Natural killer cell (primary cell): ENCODE measurements around the gene ALLC. TPM values are rescaled to one million over a fixed set of nuclear protein-coding genes. Genes with fewer than 3 reads are reported as not detected.
A peak's percentile ranks its signal among the peaks of the same experiment; 100 is the strongest.

Source experiments
- ATAC-seq, 3 donors: fragments of 150-1000 bp in 2 of 3; fragments of 200-7000 bp in 1 of 3; cut with Tn5 transposase; 1 replicate in 1 of 3; 2 replicates in 2 of 3; pipeline ENCODE4 v1.10.0; 2021; ENCODE audit warnings: mild to moderate bottlenecking in 2 of 3, moderate library complexity in 2 of 3
- DNase-seq, 2 donors: peaks; one replicate each; pipeline versions ENCODE4 v3.0.0 to v3.0.0-alpha.2; 2013 to 2021; ENCODE audit warnings: mixed read lengths in 1 of 2
- H3K27ac ChIP-seq: one replicate; pipeline ENCODE4 v1.5.1; 2013; ENCODE audit warnings: mild to moderate bottlenecking, low read length
- H3K27me3 ChIP-seq: one replicate; pipeline ENCODE4 v1.6.1; 2013; ENCODE audit warnings: low read length; ENCODE audit not compliant: control insufficient read depth, insufficient read depth
- H3K36me3 ChIP-seq: one replicate; pipeline ENCODE4 v1.6.1; 2013; ENCODE audit warnings: low read length; ENCODE audit not compliant: control insufficient read depth, insufficient read depth
- H3K4me1 ChIP-seq: one replicate; pipeline ENCODE4 v1.6.1; 2013; ENCODE audit warnings: low read length; ENCODE audit not compliant: control insufficient read depth, insufficient read depth
- H3K4me3 ChIP-seq: one replicate; pipeline ENCODE4 v1.5.1; 2013; ENCODE audit warnings: low read length
- H3K9me3 ChIP-seq: one replicate; pipeline ENCODE4 v1.6.1; 2013; ENCODE audit warnings: low read length; ENCODE audit not compliant: control insufficient read depth, insufficient read depth
- H3K27ac Mint-ChIP-seq, 2 donors: one replicate each; pipeline ENCODE4 v1.8.0; 2022; ENCODE audit warnings: mild to moderate bottlenecking in 2 of 2, mixed read lengths in 2 of 2, moderate library complexity in 1 of 2
- H3K27me3 Mint-ChIP-seq, 2 donors: one replicate each; pipeline ENCODE4 v1.8.0; 2022; ENCODE audit warnings: low read depth in 2 of 2, mixed read lengths in 2 of 2
- H3K36me3 Mint-ChIP-seq: one replicate; pipeline ENCODE4 v1.8.0; 2022; ENCODE audit warnings: mixed read lengths
- H3K4me1 Mint-ChIP-seq, 2 donors: one replicate each; pipeline ENCODE4 v1.8.0; 2022; ENCODE audit warnings: mixed read lengths in 2 of 2
- H3K4me3 Mint-ChIP-seq: one replicate; pipeline ENCODE4 v1.8.0; 2022; ENCODE audit warnings: mild to moderate bottlenecking, moderate library complexity, mixed read lengths
- H3K9me3 Mint-ChIP-seq, 2 donors: one replicate each; pipeline ENCODE4 v1.8.0; 2022; ENCODE audit warnings: mixed read lengths in 2 of 2
- CTCF ChIP-seq: fragments of 200-600 bp; IDR thresholded peaks from one replicate; pipeline ENCODE4 v1.8.0; 2022; ENCODE audit warnings: antibody characterized with exemption
- WGBS: methylation state at CpG from one replicate; pipeline ENCODE4 v1.1.7; 2013; ENCODE audit warnings: missing lambda C conversion rate; ENCODE audit not compliant: insufficient coverage; 5-methylcytosine and 5-hydroxymethylcytosine counted together
- intact Hi-C: fragments of 100-400 bp; cut with micrococcal nuclease; formaldehyde crosslinking; loops from one replicate; pipeline ENCODE4 v1.14.2; 2022
- total RNA-seq, 4 donors: library from RNA; stranded (reverse); fragments of 120-200 nt in 1 of 4; gene quantifications; one replicate each; pipeline versions ENCODE4 v1.2.3 to v1.2.4, GENCODE V29; 2013 to 2022

Gene ALLC
- total RNA-seq, 3 donors from 2014 or later (not counting 1 experiment from before 2014, with no cell fraction given): not detected

DNA sequence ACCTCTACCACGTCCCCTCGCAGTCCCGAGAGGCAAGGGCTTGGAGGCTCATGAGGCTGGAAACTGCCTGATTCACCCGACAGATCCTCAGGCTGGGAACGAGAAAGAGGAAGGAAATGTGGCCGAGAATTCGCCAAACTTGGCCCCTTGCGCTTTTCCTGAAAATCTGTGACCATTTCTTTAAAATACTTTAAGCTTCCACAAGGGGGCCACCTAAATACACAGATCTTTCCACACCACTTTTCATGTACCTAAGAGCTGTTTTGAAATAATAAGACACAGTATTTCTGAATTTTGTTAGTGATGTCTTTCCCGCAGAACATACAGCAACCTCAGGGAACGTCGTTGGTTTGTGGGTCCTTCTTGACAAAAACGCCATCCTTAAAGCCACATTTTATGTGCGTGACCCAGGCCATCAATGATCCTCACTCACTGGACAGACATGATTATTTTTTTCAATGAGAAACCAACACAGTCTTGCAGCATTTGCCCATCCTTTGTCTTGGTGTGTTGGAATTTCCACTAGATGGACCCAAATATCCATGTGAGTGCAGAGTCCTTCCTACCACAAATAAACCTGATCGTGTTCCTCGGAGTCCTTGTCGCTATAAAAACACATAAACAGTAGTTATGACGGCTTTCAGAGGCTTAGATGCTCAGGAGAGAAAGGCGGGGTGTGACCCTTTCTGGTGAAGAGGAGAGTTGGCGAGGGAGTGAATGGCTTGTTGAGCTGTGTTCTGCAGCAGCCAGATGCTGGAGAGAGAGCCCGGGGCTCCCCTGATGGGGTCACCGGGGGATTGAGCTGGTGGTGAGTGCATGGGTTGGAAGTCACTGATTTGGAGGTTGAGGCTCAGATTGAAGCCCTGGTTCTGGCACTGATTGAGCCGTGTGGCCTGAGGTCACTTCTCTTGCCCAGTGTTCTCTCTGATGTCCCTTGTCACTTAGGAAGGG is 70.4 kb downstream of the ALLC start:
- H3K27me3 Mint-ChIP-seq: no peaks in the 10 kb centered on the region
- 34% methylated on average over 22 of the region's 22 CpGs for WGBS
- H3K27ac Mint-ChIP-seq: no peak overlapping the region

DNA sequence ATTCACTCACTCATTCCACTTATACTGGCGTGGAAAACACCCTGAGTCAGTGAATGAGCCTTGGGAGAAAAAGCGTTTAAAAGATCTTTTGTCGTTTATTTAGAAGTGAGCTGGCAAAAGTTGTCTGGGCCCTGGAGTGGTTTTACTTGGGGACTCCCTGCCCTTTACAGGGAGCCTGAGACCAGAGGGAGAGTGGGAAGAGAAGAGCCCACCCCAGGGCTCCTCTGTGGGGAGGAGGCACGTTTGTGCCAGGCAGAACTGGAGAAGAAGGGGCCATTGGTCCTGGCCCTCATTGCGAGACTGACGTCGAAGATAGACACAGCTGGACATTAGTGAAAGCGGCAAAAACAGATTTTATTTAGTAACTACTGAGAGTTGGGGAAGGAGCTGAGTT is 71.1 kb downstream of the ALLC start:
- Mint-ChIP-seq H3K27me3 (no peaks in the 10 kb centered on the region), H3K4me1 (no peaks in the 10 kb centered on the region), H3K36me3 (no peaks in the 10 kb centered on the region), H3K27ac (no peak overlapping the region), H3K4me3 (no peak overlapping the region), H3K9me3 (no peaks in the 10 kb centered on the region)
- intact Hi-C loops: no loop called here
- Histone ChIP-seq H3K4me1 (no peaks in the 10 kb centered on the region), H3K4me3 (no peak overlapping the region), H3K27me3 (no peaks in the 10 kb centered on the region), H3K9me3 (no peaks in the 10 kb centered on the region), H3K27ac (no peak overlapping the region), H3K36me3 (no peaks in the 10 kb centered on the region)
- no peak for TF ChIP-seq CTCF
- DNase-seq (no peak), ATAC-seq (no peak)
- 88% methylated on average over 7 of the region's 8 CpGs for WGBS

More for the DNA sequence above, 70.4 kb downstream of the ALLC start:
- peak; percentile 30 for TF ChIP-seq CTCF
- Histone ChIP-seq H3K4me1 (no peaks in the 10 kb centered on the region), H3K27me3 (no peaks in the 10 kb centered on the region), H3K9me3 (no peaks in the 10 kb centered on the region), H3K36me3 (no peaks in the 10 kb centered on the region), H3K27ac (no peak overlapping the region), H3K4me3 (no peak overlapping the region)
- intact Hi-C loops: no loop called here
- Mint-ChIP-seq H3K36me3 (no peaks in the 10 kb centered on the region), H3K9me3 (no peaks in the 10 kb centered on the region), H3K4me1 (no peaks in the 10 kb centered on the region), H3K4me3 (no peak overlapping the region)
- ATAC-seq: no peak
- DNase-seq: peak in 1 of 2 donors; percentile 21

GRCh38 chr2:3729786-3730185 is 71.8 kb downstream of the ALLC start:
- intact Hi-C loops: no loop called here
- no peaks in the 10 kb centered on the region for H3K4me1 Mint-ChIP-seq

More at GRCh38 chr2:3729786-3730185, 71.8 kb downstream of the ALLC start:
- WGBS: 80% methylated on average over 9 of the region's 9 CpGs
- Mint-ChIP-seq H3K36me3 (no peaks in the 10 kb centered on the region), H3K27me3 (peaks cover 0 to 3% of the 10 kb centered on the region in 2 donors), H3K27ac (no peak overlapping the region), H3K4me3 (no peak overlapping the region), H3K9me3 (no peaks in the 10 kb centered on the region)
- no peaks in the 10 kb centered on the region for H3K36me3 ChIP-seq
- H3K27ac ChIP-seq: no peak overlapping the region
- no peak for TF ChIP-seq CTCF
- ATAC-seq (no peak), DNase-seq (no peak)
- no peaks in the 10 kb centered on the region for H3K4me1 ChIP-seq
- H3K27me3 ChIP-seq: no peaks in the 10 kb centered on the region
- H3K9me3 ChIP-seq: no peaks in the 10 kb centered on the region
- no peak overlapping the region for H3K4me3 ChIP-seq
